ENCODE measurements around the gene KRTAP10-2. TPM values are rescaled to one million over a fixed set of nuclear protein-coding genes. Genes with fewer than 3 reads are reported as not detected.
"Not testable (repeated sequence)": the region's sequence is repeated elsewhere in the genome, so short reads cannot be mapped to it uniquely, and the experiment has no call there.

Gene KRTAP10-2
- total RNA-seq, 2 donors from 2014 or later, result not detected

DNA sequence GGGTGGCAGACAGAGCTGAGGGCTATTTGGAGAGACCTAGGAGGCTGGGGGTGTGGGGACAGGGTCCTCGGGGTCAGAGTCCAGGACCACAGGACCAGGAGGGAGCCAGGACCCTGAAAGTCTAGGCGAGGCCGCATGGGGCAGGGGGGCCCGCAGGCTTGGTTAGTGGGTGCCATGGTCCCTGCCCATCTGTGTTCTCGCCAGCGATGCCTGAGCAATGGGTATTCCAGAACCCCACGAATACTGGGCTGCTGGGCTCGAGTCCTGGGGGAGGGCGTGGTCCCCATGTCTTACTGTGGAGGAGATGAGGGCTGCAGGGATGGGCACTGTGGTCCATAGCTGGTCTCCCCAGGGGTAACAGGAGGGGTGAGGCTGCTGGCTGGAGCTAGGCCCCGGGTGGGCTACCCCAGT, 39.0 kb upstream of the KRTAP10-2 start:
- Mint-ChIP-seq H3K9me3 (no peaks in the 10 kb centered on the region), H3K4me3 (no peak overlapping the region), H3K27ac (no peak overlapping the region), H3K27me3 (peaks cover 17% of the 10 kb centered on the region), H3K36me3 (ENCODE audit: low read depth) (no peaks in the 10 kb centered on the region), H3K4me1 (no peaks in the 10 kb centered on the region)
- no peak for ATAC-seq (replicated peaks)

DNA sequence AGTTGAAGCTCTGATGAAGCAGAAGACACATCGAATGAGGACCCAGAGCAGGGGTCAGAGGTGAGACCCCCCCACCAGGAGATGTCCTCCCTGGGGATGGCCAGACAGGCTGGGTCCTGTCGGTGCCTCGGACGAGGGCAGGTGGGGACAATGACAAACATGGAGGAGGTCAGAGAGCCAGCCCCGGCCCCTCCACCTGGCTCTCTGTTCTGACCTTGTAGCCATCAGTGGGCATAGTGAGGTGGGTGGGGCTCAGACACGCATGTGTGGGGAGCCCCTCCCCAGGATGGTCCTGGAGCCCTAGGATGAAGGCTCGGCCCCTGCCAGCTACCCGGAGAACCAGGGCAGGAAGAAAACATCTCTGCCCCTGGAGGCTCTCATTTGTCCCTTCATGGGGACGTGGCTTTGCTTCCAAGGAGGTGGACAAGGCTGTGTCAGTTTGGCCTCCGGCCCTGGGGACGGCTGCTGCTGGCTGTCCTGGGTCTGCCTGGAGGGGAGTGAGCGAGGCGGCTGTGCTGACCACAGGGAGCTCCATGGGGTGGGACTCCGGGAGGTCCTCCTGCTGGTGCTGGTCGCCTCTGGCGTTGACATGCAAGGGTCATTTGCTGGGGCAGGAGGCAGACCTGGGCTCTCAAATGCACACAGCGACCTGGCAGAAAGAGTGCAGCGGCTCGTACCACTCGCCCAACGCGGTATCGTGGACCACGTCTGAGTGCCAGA, 38.4 kb upstream of the KRTAP10-2 start:
- no peaks in the 10 kb centered on the region for H3K4me1 Mint-ChIP-seq
- H3K36me3 Mint-ChIP-seq (ENCODE audit: low read depth), result no peaks in the 10 kb centered on the region
- H3K27me3 Mint-ChIP-seq, result peaks cover 19% of the 10 kb centered on the region
- no peaks in the 10 kb centered on the region for H3K9me3 Mint-ChIP-seq
- no peak overlapping the region for H3K4me3 Mint-ChIP-seq
- no peak for ATAC-seq (replicated peaks)
- no peak overlapping the region for H3K27ac Mint-ChIP-seq

DNA sequence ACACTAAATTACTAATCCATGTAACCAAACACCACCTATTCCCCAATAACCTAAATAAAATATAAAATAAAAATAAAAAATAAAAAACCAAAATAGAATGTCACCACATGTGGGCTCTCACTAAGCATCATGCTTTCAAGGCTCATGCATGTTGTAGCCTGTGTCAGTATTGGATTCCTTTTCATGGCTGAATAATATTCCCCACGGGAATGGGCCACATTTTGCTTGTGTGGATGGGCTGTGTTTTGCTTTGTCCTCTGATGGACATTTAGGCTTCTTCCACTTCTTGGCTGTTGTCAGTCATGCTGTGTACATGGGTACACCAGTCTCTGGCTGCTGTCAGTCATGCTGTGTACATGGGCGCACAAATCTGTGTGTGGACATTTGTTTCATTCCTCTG, 37.8 kb upstream of the KRTAP10-2 start:
- H3K4me3 Mint-ChIP-seq, result no peak overlapping the region
- H3K4me1 Mint-ChIP-seq, result no peaks in the 10 kb centered on the region
- H3K27me3 Mint-ChIP-seq, result peaks cover 19% of the 10 kb centered on the region
- no peak overlapping the region for H3K27ac Mint-ChIP-seq
- ATAC-seq (replicated peaks), result no peak
- no peaks in the 10 kb centered on the region for H3K36me3 Mint-ChIP-seq (ENCODE audit: low read depth)
- no peaks in the 10 kb centered on the region for H3K9me3 Mint-ChIP-seq

DNA sequence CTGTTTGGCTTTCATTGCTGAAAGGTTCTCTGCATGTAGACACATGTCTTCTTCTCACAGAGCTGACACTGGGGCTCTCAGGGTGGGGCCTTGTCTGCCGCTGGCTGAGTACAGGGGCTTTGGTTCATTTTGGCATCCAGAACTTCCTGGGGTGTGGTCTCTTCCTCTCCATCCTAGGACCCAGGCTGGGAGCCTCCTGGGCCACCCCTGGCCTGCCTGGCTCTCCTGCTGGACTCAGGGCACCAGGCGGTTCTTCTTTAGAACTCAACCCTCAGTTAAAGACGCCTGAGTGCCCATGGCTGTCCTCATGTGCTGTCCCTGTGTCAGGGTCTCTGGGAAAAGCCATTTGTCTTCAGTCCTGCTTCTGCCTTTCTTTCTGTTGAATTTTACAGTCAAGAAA, 34.6 kb upstream of the KRTAP10-2 start:
- Mint-ChIP-seq H3K4me3 (no peak overlapping the region), H3K9me3 (peaks cover 9% of the 10 kb centered on the region), H3K4me1 (no peaks in the 10 kb centered on the region), H3K27me3 (peaks cover 19% of the 10 kb centered on the region), H3K36me3 (ENCODE audit: low read depth) (no peaks in the 10 kb centered on the region), H3K27ac (no peak overlapping the region)
- no peak for ATAC-seq (replicated peaks)

DNA sequence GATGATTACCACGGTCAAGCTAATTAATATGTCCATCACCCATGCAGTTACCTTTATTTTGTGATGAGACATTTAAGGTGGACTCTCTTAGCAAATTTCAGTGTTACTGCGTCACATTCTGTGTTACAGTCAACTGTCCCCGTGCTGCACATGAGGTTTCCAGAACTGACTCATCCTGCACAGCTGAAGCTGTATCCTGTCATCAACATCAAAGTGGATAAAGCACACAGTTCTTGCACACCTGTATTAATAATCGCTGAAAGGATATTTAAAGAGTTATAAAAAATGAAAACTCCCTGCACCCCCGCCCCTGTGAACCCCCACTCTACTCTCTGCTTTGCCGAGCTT, 32.5 kb upstream of the KRTAP10-2 start:
- H3K4me3 Mint-ChIP-seq, result no peak overlapping the region
- H3K4me1 Mint-ChIP-seq, result no peaks in the 10 kb centered on the region
- H3K27me3 Mint-ChIP-seq, result peaks cover 16% of the 10 kb centered on the region
- H3K27ac Mint-ChIP-seq, result no peak overlapping the region
- ATAC-seq (replicated peaks), result peak; percentile 100
- no peaks in the 10 kb centered on the region for H3K36me3 Mint-ChIP-seq (ENCODE audit: low read depth)
- peaks cover 10% of the 10 kb centered on the region for H3K9me3 Mint-ChIP-seq

DNA sequence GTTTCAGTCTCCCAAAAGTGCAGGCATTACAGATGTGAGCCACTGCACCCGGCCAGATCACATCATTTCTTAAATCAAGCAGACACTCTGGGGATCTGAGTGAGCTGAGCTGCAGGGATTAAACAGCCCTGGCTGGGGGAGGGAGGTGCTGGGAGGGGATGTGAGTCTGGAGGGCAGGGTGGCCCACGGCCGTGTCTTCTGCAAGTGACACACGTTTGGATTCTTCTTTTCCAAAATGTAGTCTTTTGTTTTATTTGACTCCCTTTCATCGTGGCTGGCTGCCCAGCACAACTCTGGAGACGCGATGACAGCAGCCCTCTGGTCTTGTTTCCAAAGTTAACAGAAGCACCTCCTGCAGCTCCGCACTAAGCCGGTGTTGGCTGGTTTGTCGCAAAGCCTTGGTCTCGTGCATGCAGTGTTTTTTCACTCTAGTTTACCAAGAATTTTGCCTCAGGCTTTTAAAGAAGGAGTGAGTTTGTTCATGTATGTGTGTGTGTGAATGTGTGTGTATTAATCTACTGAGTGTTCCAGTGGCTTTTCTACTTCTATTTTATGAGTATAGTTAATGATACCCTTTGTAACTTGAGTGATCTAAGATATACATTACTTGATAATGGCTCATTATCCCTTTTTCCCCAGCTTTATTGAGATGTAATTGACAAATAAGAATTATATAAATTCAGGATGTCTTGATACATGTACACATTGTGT, 31.9 kb upstream of the KRTAP10-2 start:
- peaks cover 16% of the 10 kb centered on the region for H3K27me3 Mint-ChIP-seq
- H3K9me3 Mint-ChIP-seq, result peaks cover 10% of the 10 kb centered on the region
- H3K4me3 Mint-ChIP-seq, result no peak overlapping the region
- peak; percentile 4 for ATAC-seq (replicated peaks)
- no peaks in the 10 kb centered on the region for H3K36me3 Mint-ChIP-seq (ENCODE audit: low read depth)
- no peak overlapping the region for H3K27ac Mint-ChIP-seq
- no peaks in the 10 kb centered on the region for H3K4me1 Mint-ChIP-seq

DNA sequence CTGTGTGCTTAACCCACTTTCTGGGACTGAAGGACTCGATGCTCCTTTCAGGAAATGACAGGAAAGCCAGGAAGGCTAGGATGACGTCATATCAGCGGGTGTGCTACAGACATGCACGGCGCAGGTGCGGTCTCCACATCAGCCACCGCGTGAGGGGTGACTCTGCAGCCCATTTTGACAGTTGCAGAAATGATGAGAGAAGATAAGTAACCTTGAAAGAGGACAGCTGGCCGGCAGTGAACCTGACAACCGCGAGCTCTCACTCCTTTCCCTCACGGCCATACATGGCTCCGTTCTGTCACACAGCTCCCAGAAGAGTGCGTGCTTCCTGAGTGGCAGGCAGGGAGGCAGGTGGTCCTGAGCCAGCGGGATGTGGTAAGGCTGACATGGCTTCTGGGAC, 30.8 kb upstream of the KRTAP10-2 start:
- H3K9me3 Mint-ChIP-seq, result peaks cover 14% of the 10 kb centered on the region
- ATAC-seq (replicated peaks), result no peak
- H3K27ac Mint-ChIP-seq, result no peak overlapping the region
- H3K4me1 Mint-ChIP-seq, result no peaks in the 10 kb centered on the region
- no peaks in the 10 kb centered on the region for H3K36me3 Mint-ChIP-seq (ENCODE audit: low read depth)
- peaks cover 12% of the 10 kb centered on the region for H3K27me3 Mint-ChIP-seq
- no peak overlapping the region for H3K4me3 Mint-ChIP-seq

DNA sequence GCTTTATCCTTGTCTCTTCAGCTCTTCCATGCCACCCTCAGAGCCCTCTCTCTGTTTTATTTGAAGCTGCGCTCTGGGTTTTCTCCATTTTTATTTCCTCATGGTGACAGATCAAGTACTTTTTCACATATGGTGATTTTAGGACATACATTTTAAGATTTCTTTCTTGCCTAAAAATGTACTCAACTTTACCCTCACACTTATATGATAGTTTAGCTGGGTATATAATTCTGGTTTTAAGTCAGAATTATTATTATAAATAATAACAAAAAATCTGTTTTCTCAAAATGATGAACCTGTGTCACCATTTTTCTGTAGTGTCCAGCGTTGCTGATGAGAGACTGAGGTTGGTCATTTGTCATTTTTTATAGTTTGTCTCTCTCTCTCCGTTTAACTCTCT, 29.9 kb upstream of the KRTAP10-2 start:
- Mint-ChIP-seq H3K4me1 (no peaks in the 10 kb centered on the region), H3K36me3 (ENCODE audit: low read depth) (no peaks in the 10 kb centered on the region), H3K27me3 (peaks cover 5% of the 10 kb centered on the region), H3K9me3 (peaks cover 17% of the 10 kb centered on the region), H3K4me3 (no peak overlapping the region), H3K27ac (no peak overlapping the region)
- ATAC-seq (replicated peaks), result no peak

DNA sequence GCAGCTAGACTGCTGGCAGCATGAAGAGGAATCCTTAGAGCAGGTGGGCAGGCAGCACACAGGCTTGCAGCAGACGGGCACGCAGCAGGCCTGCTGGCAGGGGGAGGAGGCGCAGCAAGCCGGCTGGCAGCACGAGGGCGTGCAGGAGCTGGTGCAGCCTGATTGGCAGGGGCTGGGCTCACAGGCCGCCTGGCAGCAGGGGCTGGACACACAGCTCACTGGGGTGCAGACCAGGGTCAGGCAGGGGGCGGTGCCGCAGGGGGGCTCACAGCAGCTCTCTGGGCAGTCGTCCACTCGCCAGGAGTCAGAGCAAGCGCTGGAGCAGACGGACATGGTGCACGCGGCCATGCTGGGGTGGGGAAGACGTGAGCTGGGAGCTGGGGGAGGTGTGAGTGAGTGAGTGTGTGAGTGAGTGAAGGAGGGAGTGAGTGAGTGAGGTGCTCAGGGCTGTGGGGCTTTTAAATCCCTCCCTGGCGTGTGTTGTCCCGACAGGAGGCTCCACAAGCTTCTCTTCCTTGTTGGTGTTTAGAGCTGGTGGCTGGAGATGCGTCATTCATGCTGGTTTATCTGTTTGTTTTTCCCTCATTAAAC, 29.0 kb upstream of the KRTAP10-2 start, which contains the start of gene KRTAP10-5:
Gene KRTAP10-5 (minus strand): TSS at position 374 of the 591 bp plus-strand sequence. CDS start 26 bp downstream, at position 348.
- ATAC-seq (replicated peaks); H3K4me3 Mint-ChIP-seq; H3K36me3 Mint-ChIP-seq (ENCODE audit: low read depth); H3K4me1 Mint-ChIP-seq; H3K27me3 Mint-ChIP-seq; H3K27ac Mint-ChIP-seq: not testable (repeated sequence)
- H3K9me3 Mint-ChIP-seq, result peaks cover 17% of the 10 kb centered on the region

DNA sequence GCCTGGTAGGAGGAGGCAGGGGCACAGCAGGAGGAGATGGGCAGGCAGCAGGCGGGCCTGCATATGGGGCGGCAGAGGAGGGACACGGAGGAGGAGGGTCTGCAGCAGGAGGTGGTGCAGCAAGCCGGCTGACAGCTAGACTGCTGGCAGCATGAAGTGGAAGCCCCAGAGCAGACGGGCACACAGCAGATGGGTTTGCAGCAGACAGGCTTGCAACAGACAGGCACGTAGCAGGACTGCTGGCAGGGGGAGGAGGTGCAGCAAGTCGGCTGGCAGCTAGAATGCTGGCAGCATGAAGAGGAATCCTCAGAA, 28.5 kb upstream of the KRTAP10-2 start:
- ATAC-seq (replicated peaks), result no peak
- H3K4me3 Mint-ChIP-seq, result no peak overlapping the region
- peaks cover 17% of the 10 kb centered on the region for H3K9me3 Mint-ChIP-seq
- no peak overlapping the region for H3K27ac Mint-ChIP-seq
- H3K27me3 Mint-ChIP-seq, result no peaks in the 10 kb centered on the region
- no peaks in the 10 kb centered on the region for H3K36me3 Mint-ChIP-seq (ENCODE audit: low read depth)
- no peaks in the 10 kb centered on the region for H3K4me1 Mint-ChIP-seq

DNA sequence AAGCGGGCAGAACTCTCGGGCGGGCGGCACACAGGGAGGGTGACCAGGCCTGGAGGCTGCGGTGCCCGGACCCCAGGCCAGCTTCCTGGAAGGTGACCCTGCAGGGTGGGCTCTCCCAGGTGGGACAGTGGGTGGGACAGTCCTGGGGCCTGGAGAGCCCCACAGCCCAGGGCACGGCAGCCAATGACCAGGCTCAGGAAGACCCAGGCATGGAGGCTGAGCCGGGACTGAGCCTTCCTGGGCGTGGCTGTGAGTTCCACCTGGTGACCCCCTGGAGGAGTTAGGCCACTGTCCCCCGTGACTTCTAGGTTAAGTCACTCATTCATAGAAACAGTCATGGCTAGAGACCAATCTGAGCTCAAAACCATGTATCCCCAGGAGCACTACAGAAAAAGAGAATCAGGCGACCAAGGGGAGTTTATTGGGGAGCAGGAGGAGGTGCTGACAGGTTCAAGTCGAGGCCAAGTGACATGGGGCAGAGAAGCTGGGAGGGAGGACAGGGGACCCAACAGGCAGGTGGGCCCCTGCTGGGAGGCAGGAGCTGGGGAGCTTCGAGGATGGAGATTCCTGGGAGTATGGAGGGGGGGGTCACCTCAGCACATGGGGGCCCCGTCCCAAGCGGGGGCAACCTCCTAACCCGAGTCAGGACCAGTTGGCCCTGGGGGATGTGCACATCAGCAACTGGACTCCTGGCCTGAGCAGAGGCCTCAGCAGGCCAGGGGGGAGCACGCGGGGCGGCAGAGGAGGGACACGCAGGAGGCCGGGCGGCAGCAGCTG, 27.9 kb upstream of the KRTAP10-2 start:
- Mint-ChIP-seq H3K27ac (no peak overlapping the region), H3K4me3 (no peak overlapping the region), H3K36me3 (ENCODE audit: low read depth) (no peaks in the 10 kb centered on the region), H3K27me3 (no peaks in the 10 kb centered on the region), H3K9me3 (peaks cover 17% of the 10 kb centered on the region), H3K4me1 (no peaks in the 10 kb centered on the region)
- ATAC-seq (replicated peaks), result no peak

DNA sequence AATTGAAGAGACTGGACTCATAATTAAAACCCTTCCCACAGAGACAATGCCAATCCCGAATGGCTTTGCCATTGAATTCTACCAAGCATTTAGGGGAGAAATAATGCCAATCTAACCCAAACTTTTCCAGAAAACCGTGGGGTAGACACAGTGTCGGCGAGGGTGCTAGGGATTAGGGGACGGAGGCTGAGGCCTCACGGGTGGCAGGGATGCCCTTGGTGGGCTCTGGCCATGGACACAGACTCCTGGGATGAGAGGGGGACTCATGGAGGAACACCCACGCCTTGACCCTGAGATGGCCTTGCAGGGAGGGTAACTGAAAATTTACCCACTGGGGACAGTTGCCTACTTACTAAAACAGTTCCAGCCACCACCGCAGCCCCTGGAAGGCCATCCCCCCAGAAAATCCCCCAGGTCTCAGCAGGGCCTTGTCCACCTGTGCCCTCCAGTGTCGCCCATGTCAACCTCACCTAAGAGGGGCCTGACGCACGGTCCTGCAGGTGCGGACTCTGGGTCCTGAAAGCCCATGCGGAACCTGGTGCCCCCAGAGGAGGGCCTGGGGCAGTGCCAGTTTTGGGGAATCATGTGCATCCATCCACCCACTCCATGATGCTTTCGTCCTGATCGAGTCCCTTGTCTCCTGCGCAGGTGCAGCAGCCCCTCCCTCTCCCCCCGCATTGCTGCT, 27.2 kb upstream of the KRTAP10-2 start:
- Mint-ChIP-seq H3K27me3 (no peaks in the 10 kb centered on the region), H3K9me3 (peaks cover 17% of the 10 kb centered on the region), H3K4me1 (no peaks in the 10 kb centered on the region), H3K27ac (no peak overlapping the region), H3K4me3 (no peak overlapping the region), H3K36me3 (ENCODE audit: low read depth) (no peaks in the 10 kb centered on the region)
- no peak for ATAC-seq (replicated peaks)

DNA sequence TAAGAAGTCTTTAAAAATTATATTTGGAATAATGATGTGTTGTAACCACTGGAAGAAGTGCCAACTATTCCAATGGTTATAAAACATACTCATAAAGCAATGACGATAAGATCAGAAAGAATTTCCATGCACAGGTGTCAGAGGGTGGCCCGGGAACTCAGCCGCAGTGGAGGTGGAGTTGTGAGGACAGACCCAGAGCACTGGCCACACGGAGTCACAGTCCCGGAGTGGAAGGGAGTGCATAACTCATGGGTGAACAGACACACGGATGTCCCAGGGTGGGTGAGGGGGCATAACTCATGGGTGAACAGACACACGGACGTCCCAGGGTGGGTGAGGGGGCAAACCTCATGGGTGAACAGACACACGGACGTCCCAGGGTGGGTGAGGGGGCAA, 24.7 kb upstream of the KRTAP10-2 start:
- Mint-ChIP-seq H3K27me3 (peaks cover 3% of the 10 kb centered on the region), H3K36me3 (ENCODE audit: low read depth) (no peaks in the 10 kb centered on the region), H3K4me1 (no peaks in the 10 kb centered on the region), H3K9me3 (peaks cover 9% of the 10 kb centered on the region), H3K27ac (no peak overlapping the region), H3K4me3 (no peak overlapping the region)
- ATAC-seq (replicated peaks), result no peak

DNA sequence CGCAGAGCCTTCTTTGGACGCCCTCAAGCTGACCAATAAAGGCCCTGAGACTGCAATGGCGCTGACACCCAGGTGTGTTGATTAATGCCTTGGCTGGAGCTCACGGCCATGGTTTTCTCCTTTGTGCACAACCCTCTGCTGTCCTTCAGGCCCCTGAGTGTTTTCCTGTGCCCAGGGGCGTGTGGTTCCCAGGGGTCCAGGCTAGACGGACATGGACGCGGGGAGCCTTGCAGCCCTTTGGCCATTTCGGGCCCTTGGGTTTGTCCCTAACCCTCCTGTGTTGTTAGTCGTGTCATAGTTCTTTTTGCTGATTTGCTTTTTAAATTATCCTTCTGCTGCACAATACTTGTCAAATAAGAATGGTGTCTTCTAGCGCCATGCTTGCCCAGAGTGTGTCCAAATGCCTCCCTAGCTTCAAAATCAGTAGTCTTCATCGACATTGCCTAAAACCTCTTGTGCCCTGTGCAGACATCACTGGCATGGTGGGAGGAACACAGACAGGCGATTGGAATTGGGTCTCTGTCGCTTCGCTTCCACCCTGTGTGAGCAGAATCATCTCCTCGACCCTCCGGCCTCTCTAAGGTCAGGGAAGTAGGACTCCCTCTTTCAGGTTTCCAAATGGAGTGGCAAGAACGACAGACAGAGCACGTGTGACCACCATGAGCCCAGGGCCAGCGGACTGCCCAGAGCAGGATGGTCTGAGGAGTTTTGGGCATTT, 24.2 kb upstream of the KRTAP10-2 start:
- peak overlapping the region; percentile 48 for H3K27ac Mint-ChIP-seq
- peaks cover 3% of the 10 kb centered on the region for H3K27me3 Mint-ChIP-seq
- no peak overlapping the region for H3K4me3 Mint-ChIP-seq
- H3K4me1 Mint-ChIP-seq, result no peaks in the 10 kb centered on the region
- ATAC-seq (replicated peaks), result no peak
- H3K36me3 Mint-ChIP-seq (ENCODE audit: low read depth), result no peaks in the 10 kb centered on the region
- peaks cover 7% of the 10 kb centered on the region for H3K9me3 Mint-ChIP-seq

All from activated T-helper 17 cell treated with anti-CD3 and anti-CD28 coated beads, Interleukin-2, amount 50 U/mL, for 72 hours (primary cell).